Measurements from ENCODE around the gene CALML3.

The CALML3 gene

GRCh38 chr10:5551531-5552375, 27.0 kb downstream of the CALML3 start:
- Histone ChIP-seq H3K9me3 (ENCODE audit: insufficient read depth, low read length) (no peaks in the 10 kb centered on the region), H3K4me3 (ENCODE audit: low read length) (no peak overlapping the region), H3K4me1 (ENCODE audit: low read length) (no peaks in the 10 kb centered on the region), H3K79me2 (ENCODE audit: low read length) (no peaks in the 10 kb centered on the region), H4K20me1 (ENCODE audit: insufficient read depth, low read length) (no peaks in the 10 kb centered on the region), H2AFZ (ENCODE audit: low read depth, low read length) (no peak overlapping the region), H3K36me3 (replicated peaks; ENCODE audit: low read depth, low read length) (no peaks in the 10 kb centered on the region), H3K4me2 (ENCODE audit: low read length) (no peak overlapping the region), H3K27me3 (ENCODE audit: low read depth, low read length) (no peaks in the 10 kb centered on the region), H3K9ac (ENCODE audit: low read length) (no peak overlapping the region), H3K27ac (ENCODE audit: low read length) (no peak overlapping the region)
- TF ChIP-seq EZH2phosphoT487 (IDR thresholded peaks at IDR 0.05; ENCODE audit: low read depth) (no peak), CTCF (IDR thresholded peaks at IDR 0.05; ENCODE audit: low read depth, low read length) (no peak)

- Histone ChIP-seq H3K4me2 (ENCODE audit: low read length) (no peak overlapping the region), H3K79me2 (ENCODE audit: low read length) (no peaks in the 10 kb centered on the region), H2AFZ (ENCODE audit: low read depth, low read length) (no peak overlapping the region), H4K20me1 (ENCODE audit: insufficient read depth, low read length) (no peaks in the 10 kb centered on the region), H3K9me3 (ENCODE audit: insufficient read depth, low read length) (no peaks in the 10 kb centered on the region), H3K4me1 (ENCODE audit: low read length) (no peaks in the 10 kb centered on the region), H3K27ac (ENCODE audit: low read length) (no peak overlapping the region), H3K27me3 (ENCODE audit: low read depth, low read length) (no peaks in the 10 kb centered on the region), H3K36me3 (replicated peaks; ENCODE audit: low read depth, low read length) (no peaks in the 10 kb centered on the region), H3K9ac (ENCODE audit: low read length) (no peak overlapping the region), H3K4me3 (ENCODE audit: low read length) (no peak overlapping the region)
- no peak for TF ChIP-seq CTCF (IDR thresholded peaks at IDR 0.05; ENCODE audit: low read depth, low read length)
- no peak for TF ChIP-seq EZH2phosphoT487 (IDR thresholded peaks at IDR 0.05; ENCODE audit: low read depth)
These were observed 27.9 kb downstream of the CALML3 start for GRCh38 chr10:5552376-5553321.

GRCh38 chr10:5553400-5554170, 28.8 kb downstream of the CALML3 start:
- Histone ChIP-seq H3K4me3 (ENCODE audit: low read length) (no peak overlapping the region), H3K79me2 (ENCODE audit: low read length) (no peaks in the 10 kb centered on the region), H2AFZ (ENCODE audit: low read depth, low read length) (no peak overlapping the region), H3K4me1 (ENCODE audit: low read length) (no peaks in the 10 kb centered on the region), H3K27ac (ENCODE audit: low read length) (no peak overlapping the region), H3K36me3 (replicated peaks; ENCODE audit: low read depth, low read length) (no peaks in the 10 kb centered on the region), H3K4me2 (ENCODE audit: low read length) (no peak overlapping the region), H3K9ac (ENCODE audit: low read length) (no peak overlapping the region), H4K20me1 (ENCODE audit: insufficient read depth, low read length) (no peaks in the 10 kb centered on the region), H3K27me3 (ENCODE audit: low read depth, low read length) (peaks cover 2% of the 10 kb centered on the region; the same call in 1 of the 2 replicates), H3K9me3 (ENCODE audit: insufficient read depth, low read length) (no peaks in the 10 kb centered on the region)
- TF ChIP-seq CTCF (IDR thresholded peaks at IDR 0.05; ENCODE audit: low read depth, low read length) (no peak), EZH2phosphoT487 (IDR thresholded peaks at IDR 0.05; ENCODE audit: low read depth) (no peak)

Data from OCI-LY3 (cell line).